ENCODE data around the gene CTNS. TPM values are rescaled to one million over a fixed set of nuclear protein-coding genes. Genes with fewer than 3 reads are reported as not detected.

CTNS gene
- total RNA-seq, 1 experiment from 2014 or later, result 20.4 TPM

DNA sequence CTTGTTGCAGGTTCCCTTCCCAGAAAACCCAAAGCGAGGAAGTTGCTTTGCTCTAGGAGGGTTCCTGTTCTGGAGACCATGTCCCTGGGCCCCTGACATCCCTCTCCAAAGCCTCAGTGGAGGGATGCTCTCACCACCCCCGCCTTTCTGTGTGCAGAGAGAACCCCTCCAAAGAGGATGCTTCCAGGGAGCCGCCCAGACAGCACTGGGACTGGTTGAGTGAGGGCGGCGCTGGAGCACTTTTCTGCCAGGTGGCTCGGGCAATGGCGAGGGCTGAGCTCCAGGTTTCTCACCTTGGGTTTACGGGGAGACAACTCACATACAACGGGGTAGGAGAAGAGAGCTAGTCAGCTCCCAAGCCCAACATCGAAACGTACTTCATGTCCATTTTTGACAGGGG, 39.3 kb downstream of the CTNS start:
- no peaks in the 10 kb centered on the region for H3K27me3 ChIP-seq (ENCODE audit: control insufficient read depth, insufficient read depth, low read length)
- ATAC-seq (no peak), DNase-seq (ENCODE audit: low read depth, low spot score) (no peak)
- TF ChIP-seq, protein P1, sequence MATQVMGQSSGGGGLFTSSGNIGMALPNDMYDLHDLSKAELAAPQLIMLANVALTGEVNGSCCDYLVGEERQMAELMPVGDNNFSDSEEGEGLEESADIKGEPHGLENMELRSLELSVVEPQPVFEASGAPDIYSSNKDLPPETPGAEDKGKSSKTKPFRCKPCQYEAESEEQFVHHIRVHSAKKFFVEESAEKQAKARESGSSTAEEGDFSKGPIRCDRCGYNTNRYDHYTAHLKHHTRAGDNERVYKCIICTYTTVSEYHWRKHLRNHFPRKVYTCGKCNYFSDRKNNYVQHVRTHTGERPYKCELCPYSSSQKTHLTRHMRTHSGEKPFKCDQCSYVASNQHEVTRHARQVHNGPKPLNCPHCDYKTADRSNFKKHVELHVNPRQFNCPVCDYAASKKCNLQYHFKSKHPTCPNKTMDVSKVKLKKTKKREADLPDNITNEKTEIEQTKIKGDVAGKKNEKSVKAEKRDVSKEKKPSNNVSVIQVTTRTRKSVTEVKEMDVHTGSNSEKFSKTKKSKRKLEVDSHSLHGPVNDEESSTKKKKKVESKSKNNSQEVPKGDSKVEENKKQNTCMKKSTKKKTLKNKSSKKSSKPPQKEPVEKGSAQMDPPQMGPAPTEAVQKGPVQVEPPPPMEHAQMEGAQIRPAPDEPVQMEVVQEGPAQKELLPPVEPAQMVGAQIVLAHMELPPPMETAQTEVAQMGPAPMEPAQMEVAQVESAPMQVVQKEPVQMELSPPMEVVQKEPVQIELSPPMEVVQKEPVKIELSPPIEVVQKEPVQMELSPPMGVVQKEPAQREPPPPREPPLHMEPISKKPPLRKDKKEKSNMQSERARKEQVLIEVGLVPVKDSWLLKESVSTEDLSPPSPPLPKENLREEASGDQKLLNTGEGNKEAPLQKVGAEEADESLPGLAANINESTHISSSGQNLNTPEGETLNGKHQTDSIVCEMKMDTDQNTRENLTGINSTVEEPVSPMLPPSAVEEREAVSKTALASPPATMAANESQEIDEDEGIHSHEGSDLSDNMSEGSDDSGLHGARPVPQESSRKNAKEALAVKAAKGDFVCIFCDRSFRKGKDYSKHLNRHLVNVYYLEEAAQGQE (IDR thresholded peaks at IDR 0.05; ENCODE audit: insufficient read depth in 1 of 2, low read depth in 2 of 2, low read length in 1 of 2), result no peak
- TF ChIP-seq TCF7L2 (IDR thresholded peaks at IDR 0.05; ENCODE audit: low read depth, low read length), result no peak
- TF ChIP-seq, protein P2, sequence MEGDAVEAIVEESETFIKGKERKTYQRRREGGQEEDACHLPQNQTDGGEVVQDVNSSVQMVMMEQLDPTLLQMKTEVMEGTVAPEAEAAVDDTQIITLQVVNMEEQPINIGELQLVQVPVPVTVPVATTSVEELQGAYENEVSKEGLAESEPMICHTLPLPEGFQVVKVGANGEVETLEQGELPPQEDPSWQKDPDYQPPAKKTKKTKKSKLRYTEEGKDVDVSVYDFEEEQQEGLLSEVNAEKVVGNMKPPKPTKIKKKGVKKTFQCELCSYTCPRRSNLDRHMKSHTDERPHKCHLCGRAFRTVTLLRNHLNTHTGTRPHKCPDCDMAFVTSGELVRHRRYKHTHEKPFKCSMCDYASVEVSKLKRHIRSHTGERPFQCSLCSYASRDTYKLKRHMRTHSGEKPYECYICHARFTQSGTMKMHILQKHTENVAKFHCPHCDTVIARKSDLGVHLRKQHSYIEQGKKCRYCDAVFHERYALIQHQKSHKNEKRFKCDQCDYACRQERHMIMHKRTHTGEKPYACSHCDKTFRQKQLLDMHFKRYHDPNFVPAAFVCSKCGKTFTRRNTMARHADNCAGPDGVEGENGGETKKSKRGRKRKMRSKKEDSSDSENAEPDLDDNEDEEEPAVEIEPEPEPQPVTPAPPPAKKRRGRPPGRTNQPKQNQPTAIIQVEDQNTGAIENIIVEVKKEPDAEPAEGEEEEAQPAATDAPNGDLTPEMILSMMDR (IDR thresholded peaks at IDR 0.05), result no peak
- CTCF ChIA-PET, result no interaction called here
- POLR2A ChIA-PET, result no interaction called here
- H3K4me3 ChIP-seq (ENCODE audit: low read depth in 2 of 2, low read length in 2 of 2), result no peak overlapping the region
- intact Hi-C loops (cut with micrococcal nuclease; ENCODE audit: unreplicated experiment) (no loop called here), in situ Hi-C loops (cut with HindIII; ENCODE audit: low pct_unique_long_range_greater_than_20kb, low sequenced_read_pairs) (no loop called here)
- H3K9me3 ChIP-seq (ENCODE audit: control insufficient read depth, insufficient read depth, low read depth, low read length), result no peaks in the 10 kb centered on the region
- no TSS peak for BruUV-seq (replicated peaks)
- no peak overlapping the region for H3K27ac ChIP-seq (ENCODE audit: low read length)
- no peaks in the 10 kb centered on the region for H3K4me1 ChIP-seq (ENCODE audit: control insufficient read depth, insufficient read depth, low read length)
- no peaks in the 10 kb centered on the region for H3K36me3 ChIP-seq (ENCODE audit: control insufficient read depth, insufficient read depth, low read length)

DNA sequence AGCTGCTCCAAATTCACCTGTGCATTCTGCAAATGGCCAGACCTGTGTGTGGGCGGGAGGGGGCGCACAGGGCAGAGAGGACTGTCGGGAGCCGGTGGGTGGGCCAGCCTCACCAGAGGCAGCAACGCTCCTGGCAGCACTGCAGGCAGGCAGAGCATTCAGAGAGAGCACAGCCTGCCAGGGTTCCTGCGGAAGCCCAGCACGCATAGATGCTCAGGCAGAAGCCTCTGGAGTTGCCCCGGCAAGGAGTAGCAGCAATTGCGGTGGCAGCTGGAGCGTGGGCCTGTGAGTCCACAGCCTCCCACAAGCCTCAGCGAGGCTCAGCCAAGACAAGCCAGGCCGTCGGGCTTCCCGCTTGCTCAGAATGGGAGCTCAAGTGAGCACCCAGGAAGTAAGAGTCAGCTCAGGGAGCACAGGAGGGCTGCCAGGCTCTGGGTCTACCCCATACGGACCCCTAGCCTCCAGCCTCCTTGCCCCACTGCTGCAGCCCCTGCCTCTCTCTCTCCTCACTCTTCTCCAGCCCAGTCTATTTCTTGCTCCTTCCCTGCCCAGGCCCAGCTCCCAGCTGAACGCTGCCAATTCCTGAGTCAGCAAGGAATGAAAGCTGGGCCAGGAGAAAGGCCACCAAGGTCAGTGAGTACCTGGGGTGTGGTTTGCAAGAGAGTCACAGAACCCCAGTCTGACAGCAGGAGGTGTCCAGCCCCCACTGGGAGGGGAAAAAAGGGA, 41.7 kb downstream of the CTNS start:
- Histone ChIP-seq H3K9me3 (ENCODE audit: control insufficient read depth, insufficient read depth, low read depth, low read length) (no peaks in the 10 kb centered on the region), H3K4me1 (ENCODE audit: control insufficient read depth, insufficient read depth, low read length) (no peaks in the 10 kb centered on the region), H3K27me3 (ENCODE audit: control insufficient read depth, insufficient read depth, low read length) (no peaks in the 10 kb centered on the region), H3K36me3 (ENCODE audit: control insufficient read depth, insufficient read depth, low read length) (no peaks in the 10 kb centered on the region), H3K4me3 (ENCODE audit: low read depth in 2 of 2, low read length in 2 of 2) (no peak overlapping the region), H3K27ac (ENCODE audit: low read length) (no peak overlapping the region)
- DNase-seq (ENCODE audit: low read depth, low spot score), result no peak
- no TSS peak for BruUV-seq (replicated peaks)
- peak; percentile 32 for ATAC-seq
- POLR2A ChIA-PET, result no interaction called here
- intact Hi-C loops (cut with micrococcal nuclease; ENCODE audit: unreplicated experiment) (no loop called here), in situ Hi-C loops (cut with HindIII; ENCODE audit: low pct_unique_long_range_greater_than_20kb, low sequenced_read_pairs) (no loop called here)
- no peak for TF ChIP-seq POLR2AphosphoS5 (IDR thresholded peaks at IDR 0.05; ENCODE audit: low read depth, low read length)
- TF ChIP-seq, protein P2 (IDR thresholded peaks at IDR 0.05), result no peak
- TF ChIP-seq TCF7L2 (IDR thresholded peaks at IDR 0.05; ENCODE audit: low read depth, low read length), result no peak
- TF ChIP-seq, protein P1 (IDR thresholded peaks at IDR 0.05; ENCODE audit: insufficient read depth in 1 of 2, low read depth in 2 of 2, low read length in 1 of 2), result no peak
- no peak for TF ChIP-seq SIN3A (IDR thresholded peaks at IDR 0.05; ENCODE audit: borderline replicate concordance, insufficient read depth, low read depth, low read length)
- CTCF ChIA-PET, result no interaction called here

All from Panc1 (cell line).